ENCODE data around the gene TMTC1.

DNA sequence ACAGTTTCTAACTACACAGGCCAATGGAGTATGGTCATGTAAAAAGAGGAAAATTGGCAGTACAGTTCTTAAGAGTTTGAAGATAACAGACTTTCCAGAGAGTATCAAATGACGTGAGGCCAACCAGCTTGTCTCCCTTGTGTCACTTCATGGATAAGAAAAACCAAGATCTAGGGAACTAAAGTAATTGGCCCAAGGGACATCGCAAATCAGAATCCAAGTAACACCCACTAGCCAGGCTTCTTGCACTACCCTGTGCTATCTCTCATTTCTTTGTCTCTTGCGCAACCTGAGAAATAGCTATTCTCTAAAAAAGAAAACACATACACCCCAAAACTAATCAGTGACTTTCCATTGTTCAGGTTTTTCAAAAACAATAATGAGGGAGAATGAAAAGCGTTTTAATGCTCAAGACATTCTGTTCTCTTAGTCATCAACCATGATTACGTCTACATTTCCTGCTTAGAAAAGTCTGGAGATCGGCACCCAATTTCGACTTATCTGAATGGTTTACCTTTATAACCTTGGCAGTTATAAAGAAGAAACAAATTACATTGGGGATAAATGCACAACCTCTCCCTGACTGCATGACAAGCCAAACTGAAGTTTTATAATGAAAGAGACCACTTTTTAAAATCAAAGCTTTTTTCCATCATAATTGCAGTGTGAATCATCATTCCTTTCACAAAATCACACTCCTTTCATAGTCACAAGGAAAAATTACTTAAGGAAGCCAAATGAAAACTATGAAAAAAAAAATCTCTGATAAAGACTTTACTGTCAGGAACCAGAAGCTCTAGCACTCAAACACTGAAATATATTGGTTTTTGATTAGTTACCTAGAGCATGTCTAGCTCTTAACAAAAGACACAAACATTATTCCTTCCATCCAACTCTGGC, 42.1 kb downstream of the TMTC1 start:
- TF ChIP-seq, protein P1, sequence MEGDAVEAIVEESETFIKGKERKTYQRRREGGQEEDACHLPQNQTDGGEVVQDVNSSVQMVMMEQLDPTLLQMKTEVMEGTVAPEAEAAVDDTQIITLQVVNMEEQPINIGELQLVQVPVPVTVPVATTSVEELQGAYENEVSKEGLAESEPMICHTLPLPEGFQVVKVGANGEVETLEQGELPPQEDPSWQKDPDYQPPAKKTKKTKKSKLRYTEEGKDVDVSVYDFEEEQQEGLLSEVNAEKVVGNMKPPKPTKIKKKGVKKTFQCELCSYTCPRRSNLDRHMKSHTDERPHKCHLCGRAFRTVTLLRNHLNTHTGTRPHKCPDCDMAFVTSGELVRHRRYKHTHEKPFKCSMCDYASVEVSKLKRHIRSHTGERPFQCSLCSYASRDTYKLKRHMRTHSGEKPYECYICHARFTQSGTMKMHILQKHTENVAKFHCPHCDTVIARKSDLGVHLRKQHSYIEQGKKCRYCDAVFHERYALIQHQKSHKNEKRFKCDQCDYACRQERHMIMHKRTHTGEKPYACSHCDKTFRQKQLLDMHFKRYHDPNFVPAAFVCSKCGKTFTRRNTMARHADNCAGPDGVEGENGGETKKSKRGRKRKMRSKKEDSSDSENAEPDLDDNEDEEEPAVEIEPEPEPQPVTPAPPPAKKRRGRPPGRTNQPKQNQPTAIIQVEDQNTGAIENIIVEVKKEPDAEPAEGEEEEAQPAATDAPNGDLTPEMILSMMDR (conservative IDR thresholded peaks at IDR 0.05; ENCODE audit: low read depth, low read length), result no peak
- no peak for TF ChIP-seq EZH2 (IDR thresholded peaks at IDR 0.05; ENCODE audit: borderline replicate concordance, low read depth, low read length, poor library complexity, severe bottlenecking)
